ENCODE measurements around the gene ZDHHC5.

The ZDHHC5 gene

GRCh38 chr11:57658023-57658361, 9.9 kb upstream of the ZDHHC5 start:
- H3F3A ChIP-seq (ENCODE audit: insufficient read depth, low read length): no peaks in the 10 kb centered on the region
- H3K4me2 ChIP-seq (ENCODE audit: low read length): peak overlapping the region; percentile 90
- no peak overlapping the region for H2AFZ ChIP-seq (ENCODE audit: low read length)
- H4K20me1 ChIP-seq (ENCODE audit: insufficient read depth, low read length): no peaks in the 10 kb centered on the region
- H3K27ac ChIP-seq (ENCODE audit: low read depth, low read length, poor library complexity, severe bottlenecking): no peak overlapping the region
- H3K4me1 ChIP-seq (ENCODE audit: insufficient read depth, low read length, severe bottlenecking): peaks cover 15% of the 10 kb centered on the region
- peak overlapping the region; percentile 79 for H3K9ac ChIP-seq (ENCODE audit: low read length)
- no peaks in the 10 kb centered on the region for H3K9me3 ChIP-seq (ENCODE audit: low read length)
- H3K9me2 ChIP-seq (ENCODE audit: low read depth, low read length): no peaks in the 10 kb centered on the region
- peaks cover 10% of the 10 kb centered on the region for H3K79me2 ChIP-seq (ENCODE audit: insufficient read depth, low read length)
- peaks cover 28% of the 10 kb centered on the region for H3K36me3 ChIP-seq (ENCODE audit: insufficient read depth, low read length)
- peak overlapping the region; percentile 79 for H3K4me3 ChIP-seq (ENCODE audit: low read depth, low read length, poor library complexity, severe bottlenecking)
- TF ChIP-seq EZH2 (IDR thresholded peaks at IDR 0.05; ENCODE audit: borderline replicate concordance, low read length) (no peak), CTCF (IDR thresholded peaks at IDR 0.05; ENCODE audit: low read length) (no peak)
- no peaks in the 10 kb centered on the region for H3K27me3 ChIP-seq (ENCODE audit: insufficient read depth, low read length)

- Histone ChIP-seq H3K27ac (ENCODE audit: low read depth, low read length, poor library complexity, severe bottlenecking) (no peak overlapping the region), H3K9me2 (ENCODE audit: low read depth, low read length) (no peaks in the 10 kb centered on the region), H3F3A (ENCODE audit: insufficient read depth, low read length) (no peaks in the 10 kb centered on the region), H3K4me1 (ENCODE audit: insufficient read depth, low read length, severe bottlenecking) (peaks cover 12% of the 10 kb centered on the region), H3K4me3 (ENCODE audit: low read depth, low read length, poor library complexity, severe bottlenecking) (no peak overlapping the region), H2AFZ (ENCODE audit: low read length) (no peak overlapping the region), H3K79me2 (ENCODE audit: insufficient read depth, low read length) (peaks cover 10% of the 10 kb centered on the region), H3K4me2 (ENCODE audit: low read length) (no peak overlapping the region), H3K27me3 (ENCODE audit: insufficient read depth, low read length) (no peaks in the 10 kb centered on the region), H4K20me1 (ENCODE audit: insufficient read depth, low read length) (no peaks in the 10 kb centered on the region), H3K9me3 (ENCODE audit: low read length) (no peaks in the 10 kb centered on the region), H3K9ac (ENCODE audit: low read length) (no peak overlapping the region), H3K36me3 (ENCODE audit: insufficient read depth, low read length) (peaks cover 28% of the 10 kb centered on the region)
- TF ChIP-seq EZH2 (IDR thresholded peaks at IDR 0.05; ENCODE audit: borderline replicate concordance, low read length) (no peak), CTCF (IDR thresholded peaks at IDR 0.05; ENCODE audit: low read length) (no peak)
Observed at GRCh38 chr11:57659669-57660068, 8.2 kb upstream of the ZDHHC5 start.

- H3K36me3 ChIP-seq (ENCODE audit: insufficient read depth, low read length): peaks cover 28% of the 10 kb centered on the region
- no peak overlapping the region for H3K9ac ChIP-seq (ENCODE audit: low read length)
- peaks cover 12% of the 10 kb centered on the region for H3K4me1 ChIP-seq (ENCODE audit: insufficient read depth, low read length, severe bottlenecking)
- H3K27ac ChIP-seq (ENCODE audit: low read depth, low read length, poor library complexity, severe bottlenecking): no peak overlapping the region
- no peak overlapping the region for H3K4me3 ChIP-seq (ENCODE audit: low read depth, low read length, poor library complexity, severe bottlenecking)
- no peaks in the 10 kb centered on the region for H3K27me3 ChIP-seq (ENCODE audit: insufficient read depth, low read length)
- peaks cover 7% of the 10 kb centered on the region for H3K79me2 ChIP-seq (ENCODE audit: insufficient read depth, low read length)
- TF ChIP-seq EZH2 (IDR thresholded peaks at IDR 0.05; ENCODE audit: borderline replicate concordance, low read length) (no peak), CTCF (IDR thresholded peaks at IDR 0.05; ENCODE audit: low read length) (peak; percentile 40; the same call in 1 of the 2 replicates)
- H3K4me2 ChIP-seq (ENCODE audit: low read length): no peak overlapping the region
- H3K9me2 ChIP-seq (ENCODE audit: low read depth, low read length): no peaks in the 10 kb centered on the region
- H3K9me3 ChIP-seq (ENCODE audit: low read length): no peaks in the 10 kb centered on the region
- H3F3A ChIP-seq (ENCODE audit: insufficient read depth, low read length): no peaks in the 10 kb centered on the region
- H4K20me1 ChIP-seq (ENCODE audit: insufficient read depth, low read length): no peaks in the 10 kb centered on the region
- no peak overlapping the region for H2AFZ ChIP-seq (ENCODE audit: low read length)
Observed at GRCh38 chr11:57662893-57663292, 5.0 kb upstream of the ZDHHC5 start.
